Astrocyte of the spinal cord (primary cell): Measurements from ENCODE around the gene GPR39.

ENCODE experiments used
- DNase-seq: peaks from one replicate; pipeline ENCODE4 v3.0.0; 2011; ENCODE audit warnings: low read depth, low spot score
- H3K4me3 ChIP-seq: 2 replicates; pipeline ENCODE4 v1.5.1; 2011; ENCODE audit warnings: low read depth, mild to moderate bottlenecking, low read length, moderate library complexity
- in situ Hi-C: cut with HindIII; loops from 2 replicates; pipeline ENCODE4 v1.10.0; 2017; ENCODE audit warnings: low sequenced_read_pairs
- TF ChIP-seq, protein P1 (sequence below): IDR thresholded peaks from 2 replicates; pipeline ENCODE4 v1.5.1; 2012; ENCODE audit warnings: low read depth, mild to moderate bottlenecking, low read length, inconsistent platforms

Gene GPR39

DNA sequence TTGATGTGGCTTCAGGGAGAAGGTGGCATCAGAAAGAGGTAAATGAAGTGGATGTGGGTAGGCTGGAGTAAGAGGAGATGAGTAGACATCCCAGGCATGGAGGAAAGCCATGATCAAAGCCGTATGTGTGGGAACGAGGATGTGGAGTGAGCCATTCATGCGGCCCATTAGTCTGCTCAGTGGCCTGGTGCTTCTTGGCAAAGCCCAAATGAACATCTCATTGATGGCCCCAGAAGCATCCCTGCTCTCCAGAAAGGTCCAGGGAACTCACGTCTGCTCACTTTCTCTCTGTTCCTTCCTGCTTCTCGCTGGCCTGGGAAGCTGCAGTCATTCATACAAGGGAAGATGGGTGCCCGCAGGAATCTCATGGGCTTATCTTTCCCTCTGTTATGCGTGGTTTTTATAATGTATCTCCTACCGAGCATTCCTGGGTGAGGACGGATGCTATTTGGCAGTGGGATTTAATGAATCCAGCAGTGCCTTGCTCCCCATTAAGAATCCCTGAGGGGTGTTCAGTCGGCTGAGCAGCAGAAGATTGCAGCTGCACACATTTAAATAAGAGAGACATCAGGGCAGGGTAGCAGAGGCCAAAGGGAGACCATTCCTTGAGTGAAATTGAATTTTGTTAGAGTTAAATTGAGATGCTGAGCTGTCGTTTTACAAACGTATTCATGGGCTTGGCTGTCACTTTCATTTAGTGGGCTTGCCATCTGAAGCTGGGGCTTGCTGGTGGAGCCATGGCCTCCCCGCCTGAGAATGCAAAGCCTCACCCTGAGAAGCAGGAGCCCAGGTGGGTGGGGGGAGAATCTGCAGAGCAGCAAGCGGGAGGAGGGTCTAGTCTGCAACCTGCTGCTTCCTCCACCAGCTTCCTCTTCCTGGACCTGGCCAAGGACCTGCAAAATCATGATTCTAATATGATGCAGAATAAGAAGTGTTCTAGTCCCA is 188.9 kb downstream of the GPR39 start:
- H3K4me3 ChIP-seq: no peak overlapping the region
- TF ChIP-seq, protein P1, sequence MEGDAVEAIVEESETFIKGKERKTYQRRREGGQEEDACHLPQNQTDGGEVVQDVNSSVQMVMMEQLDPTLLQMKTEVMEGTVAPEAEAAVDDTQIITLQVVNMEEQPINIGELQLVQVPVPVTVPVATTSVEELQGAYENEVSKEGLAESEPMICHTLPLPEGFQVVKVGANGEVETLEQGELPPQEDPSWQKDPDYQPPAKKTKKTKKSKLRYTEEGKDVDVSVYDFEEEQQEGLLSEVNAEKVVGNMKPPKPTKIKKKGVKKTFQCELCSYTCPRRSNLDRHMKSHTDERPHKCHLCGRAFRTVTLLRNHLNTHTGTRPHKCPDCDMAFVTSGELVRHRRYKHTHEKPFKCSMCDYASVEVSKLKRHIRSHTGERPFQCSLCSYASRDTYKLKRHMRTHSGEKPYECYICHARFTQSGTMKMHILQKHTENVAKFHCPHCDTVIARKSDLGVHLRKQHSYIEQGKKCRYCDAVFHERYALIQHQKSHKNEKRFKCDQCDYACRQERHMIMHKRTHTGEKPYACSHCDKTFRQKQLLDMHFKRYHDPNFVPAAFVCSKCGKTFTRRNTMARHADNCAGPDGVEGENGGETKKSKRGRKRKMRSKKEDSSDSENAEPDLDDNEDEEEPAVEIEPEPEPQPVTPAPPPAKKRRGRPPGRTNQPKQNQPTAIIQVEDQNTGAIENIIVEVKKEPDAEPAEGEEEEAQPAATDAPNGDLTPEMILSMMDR: no peak
- in situ Hi-C loops: no loop called here
- no peak for DNase-seq

- in situ Hi-C loops: no loop called here
- no peak overlapping the region for H3K4me3 ChIP-seq
- TF ChIP-seq, protein P1: no peak
- DNase-seq: no peak
Observed at GRCh38 chr2:132606649-132607048, 190.0 kb downstream of the GPR39 start.

- no peak overlapping the region for H3K4me3 ChIP-seq
- in situ Hi-C loops: no loop called here
- TF ChIP-seq, protein P1: no peak
- no peak for DNase-seq
Observed at GRCh38 chr2:132607426-132608090, 191.0 kb downstream of the GPR39 start.

DNA sequence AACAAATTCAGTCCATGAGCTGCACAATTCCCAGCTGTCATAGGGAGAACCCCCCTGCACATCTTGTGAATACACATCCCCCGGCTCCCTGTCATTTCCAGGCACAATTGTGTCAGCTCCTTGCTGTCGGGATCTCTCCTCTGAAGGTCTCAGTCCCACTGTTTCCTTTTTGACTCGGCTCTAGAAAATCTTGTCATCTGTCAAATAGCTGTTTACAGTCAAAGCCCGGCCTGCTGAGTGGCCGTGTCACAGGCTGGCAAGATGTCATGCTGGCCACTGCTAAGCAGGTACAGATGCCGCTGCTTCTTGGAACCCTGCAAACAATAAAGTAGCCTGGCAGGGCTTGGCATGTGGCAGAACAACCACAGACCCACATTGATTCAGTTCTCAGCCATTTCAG is 191.7 kb downstream of the GPR39 start:
- no peak for DNase-seq
- TF ChIP-seq, protein P1: no peak
- H3K4me3 ChIP-seq: no peak overlapping the region
- in situ Hi-C loops: no loop called here

DNA sequence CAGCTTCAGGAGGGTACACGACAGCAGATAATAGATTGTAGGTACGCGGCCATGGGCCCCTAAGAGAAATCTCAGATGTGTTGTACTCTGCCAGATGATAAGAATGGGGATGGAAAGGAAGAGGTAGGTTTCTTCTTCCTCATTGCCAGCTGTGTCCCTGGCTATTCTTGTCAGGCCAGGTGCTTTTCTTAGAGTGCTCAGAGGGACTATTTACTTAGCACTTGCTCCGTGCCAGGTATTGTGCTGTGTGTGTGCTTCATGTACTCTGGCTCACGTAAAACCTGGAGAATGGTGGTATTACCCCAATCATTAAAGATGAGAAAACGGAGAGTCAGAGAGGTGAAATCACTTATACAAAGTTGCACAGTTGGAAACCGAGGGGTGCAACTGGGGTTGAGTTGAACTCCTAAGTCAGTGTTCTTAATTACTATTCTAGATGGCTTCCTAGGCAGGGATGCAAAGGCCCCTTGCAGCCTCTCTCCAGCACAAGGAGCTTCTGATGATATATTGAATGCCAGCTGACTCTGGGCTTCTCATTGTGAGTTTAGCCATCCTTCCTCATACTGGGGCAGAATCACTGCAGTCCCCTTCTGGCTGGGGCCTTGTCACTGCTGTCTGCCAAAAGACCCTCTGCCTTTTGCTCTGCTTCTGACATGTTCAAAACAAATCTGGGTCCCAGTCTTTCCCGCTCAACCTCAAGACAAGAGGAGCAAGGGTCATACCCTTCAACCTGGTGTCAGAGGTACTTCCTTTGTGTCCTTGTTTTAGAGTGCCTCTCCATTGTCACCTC is 192.7 kb downstream of the GPR39 start:
- in situ Hi-C loops: no loop called here
- no peak overlapping the region for H3K4me3 ChIP-seq
- TF ChIP-seq, protein P1: no peak
- DNase-seq: no peak

DNA sequence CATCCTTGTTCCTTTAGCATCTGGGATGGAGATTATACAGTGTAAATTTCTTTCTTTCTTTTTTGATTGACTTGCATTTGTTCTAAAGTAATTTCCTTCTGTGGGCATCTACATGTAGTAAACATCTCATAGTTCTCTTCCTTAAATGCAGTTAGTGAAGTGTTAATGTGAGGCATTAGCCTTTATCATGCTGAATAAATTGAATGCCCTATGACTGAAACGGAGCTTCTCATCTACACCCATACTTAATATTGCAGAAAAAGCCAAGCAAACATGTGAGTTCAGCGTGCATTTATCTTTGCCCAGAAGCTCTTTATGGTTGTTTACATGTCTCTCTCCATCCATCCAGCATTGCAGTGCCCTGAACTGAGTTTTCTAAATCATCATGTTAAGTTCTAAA is 195.1 kb downstream of the GPR39 start:
- no peak for DNase-seq
- no peak overlapping the region for H3K4me3 ChIP-seq
- in situ Hi-C loops: no loop called here
- TF ChIP-seq, protein P1: no peak
